Small intestine (tissue), 7 donors: ENCODE results near the gene VEGFB. TPM values are rescaled to one million over a fixed set of nuclear protein-coding genes. Genes with fewer than 3 reads are reported as not detected.

Experiments
- DNase-seq, 2 donors: peaks; one replicate each; pipeline versions ENCODE4 v3.0.0 to v3.0.0-alpha.2; 2013
- FAIRE-seq: peaks from 2 replicates; lab custom pipeline; 2012; peaks lifted over from hg19 to GRCh38; lab: Jason Lieb, UNC
- H3K27ac ChIP-seq, 3 donors: one replicate each; pipeline ENCODE4 v1.5.1; 2013; ENCODE audit warnings: low read length in 2 of 3, mild to moderate bottlenecking in 2 of 3, control low read depth in 1 of 3, inconsistent platforms in 1 of 3, low read depth in 1 of 3, moderate library complexity in 1 of 3
- H3K27me3 ChIP-seq, 3 donors: one replicate each; pipeline ENCODE4 v1.6.1; 2013; ENCODE audit warnings: low read length in 3 of 3, inconsistent platforms in 1 of 3; ENCODE audit not compliant: control insufficient read depth in 3 of 3, insufficient read depth in 3 of 3
- H3K36me3 ChIP-seq, 3 donors: one replicate each; pipeline ENCODE4 v1.6.1; 2013; ENCODE audit warnings: low read length in 3 of 3, inconsistent platforms in 1 of 3, low read depth in 1 of 3, mild to moderate bottlenecking in 1 of 3, moderate library complexity in 1 of 3; ENCODE audit not compliant: control insufficient read depth in 3 of 3, insufficient read depth in 2 of 3
- H3K4me1 ChIP-seq, 3 donors: one replicate each; pipeline ENCODE4 v1.6.1; 2013; ENCODE audit warnings: low read length in 2 of 3, inconsistent platforms in 1 of 3, low read depth in 1 of 3, mild to moderate bottlenecking in 1 of 3, moderate library complexity in 1 of 3; ENCODE audit not compliant: control insufficient read depth in 3 of 3, insufficient read depth in 2 of 3
- H3K4me3 ChIP-seq, 3 donors: one replicate each; pipeline ENCODE4 v1.5.1; 2013; ENCODE audit warnings: low read length in 3 of 3, control low read depth in 1 of 3, inconsistent platforms in 1 of 3, low read depth in 1 of 3, mild to moderate bottlenecking in 1 of 3, moderate library complexity in 1 of 3
- H3K9me3 ChIP-seq, 2 donors: one replicate each; pipeline ENCODE4 v1.6.1; 2013; ENCODE audit warnings: low read depth in 1 of 2, low read length in 1 of 2; ENCODE audit not compliant: control insufficient read depth in 2 of 2, insufficient read depth in 1 of 2
- WGBS, 3 donors: extraction: QIAGEN DNeasy Blood & Tissue Kit; methylation state at CpG; one replicate each; pipeline ENCODE4 v1.1.7; 2013; 5-methylcytosine and 5-hydroxymethylcytosine counted together
- polyA plus RNA-seq, 4 donors: library from polyadenylated mRNA; stranded (reverse) in 3 of 4; unstranded in 1 of 4; fragments of 200-250 nt in 3 of 4; fragments of 120-200 nt in 1 of 4; gene quantifications; one replicate each; pipeline versions ENCODE4 v1.2.1 to v1.2.3, GENCODE V29; 2013
- donor health status: healthy with polysubstance abuse.
- donor health status: control.
- donor health status: control.
- donor health status: Bipolar disorder and iron deficiency.
- donor health status: healthy.

The VEGFB gene
- polyA plus RNA-seq, 4 donors = 34.8 to 109 (median 48.1) TPM

DNA sequence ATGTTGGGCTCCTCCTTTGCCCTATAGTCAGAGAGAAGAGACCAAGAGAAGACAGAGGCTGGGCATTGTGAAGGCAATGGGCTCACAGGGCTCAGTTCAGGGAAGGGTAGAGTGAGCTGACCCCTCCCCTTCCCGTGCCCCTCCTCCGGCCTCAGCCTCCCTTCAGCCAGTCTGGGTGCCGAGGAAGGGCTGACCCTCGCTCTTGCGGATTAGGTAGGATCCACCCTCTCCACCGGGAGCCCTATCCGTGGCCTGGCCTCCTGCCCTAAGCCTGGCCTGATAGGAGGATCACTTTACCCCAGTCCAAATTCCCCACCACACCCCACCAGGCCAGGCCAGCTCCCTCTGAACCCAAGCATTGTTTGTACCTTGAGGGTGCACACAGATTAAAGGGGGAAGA is 14.2 kb downstream of the VEGFB start:
- H3K27me3 ChIP-seq = no peaks in the 10 kb centered on the region
- H3K4me3 ChIP-seq = peak overlapping the region in 1 of 3 donors; percentile 10
- WGBS, 3 donors = 9 to 63% (median 43%) methylated on average over 6 to 7 of the region's 7 CpGs
- peaks cover 0 to 47% (median 3%) of the 10 kb centered on the region in 3 donors for H3K4me1 ChIP-seq
- H3K9me3 ChIP-seq = no peaks in the 10 kb centered on the region
- H3K36me3 ChIP-seq = peaks cover 0 to 35% (median 5%) of the 10 kb centered on the region in 3 donors
- FAIRE-seq = no peak
- peak overlapping the region in 2 of 3 donors; percentile 43 to 82 for H3K27ac ChIP-seq
- peak in 1 of 2 donors; percentile 58 for DNase-seq

DNA sequence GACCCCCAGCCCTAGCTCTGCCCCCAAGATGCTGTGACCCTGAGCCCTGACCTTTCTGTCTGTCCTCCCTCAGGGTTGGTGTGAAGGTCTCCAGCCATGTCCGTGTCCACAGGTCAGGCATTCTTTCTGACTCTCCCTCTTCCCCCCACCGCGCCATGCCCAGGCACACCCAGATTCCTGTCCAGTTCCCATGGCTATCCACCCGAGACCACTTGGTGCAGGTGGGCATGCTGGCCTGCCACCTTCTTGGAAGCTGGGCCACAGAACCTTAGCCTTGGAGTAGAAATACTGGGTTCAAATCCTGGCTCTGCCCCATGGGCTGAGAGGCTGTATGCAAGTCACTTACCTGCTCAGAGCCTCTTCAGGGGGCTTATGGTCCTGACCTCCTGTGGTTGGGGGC is 14.7 kb downstream of the VEGFB start:
- FAIRE-seq (no peak), DNase-seq (no peak)
- Histone ChIP-seq H3K27ac (peak overlapping the region in 1 of 3 donors; percentile 82), H3K36me3 (peaks cover 0 to 35% (median under 1%) of the 10 kb centered on the region in 3 donors), H3K27me3 (no peaks in the 10 kb centered on the region), H3K4me1 (peaks cover 0 to 47% (median 3%) of the 10 kb centered on the region in 3 donors), H3K9me3 (no peaks in the 10 kb centered on the region), H3K4me3 (no peak overlapping the region)
- 73 to 88% (median 80%) methylated on average over 4 of the region's 4 CpGs for WGBS, 3 donors

DNA sequence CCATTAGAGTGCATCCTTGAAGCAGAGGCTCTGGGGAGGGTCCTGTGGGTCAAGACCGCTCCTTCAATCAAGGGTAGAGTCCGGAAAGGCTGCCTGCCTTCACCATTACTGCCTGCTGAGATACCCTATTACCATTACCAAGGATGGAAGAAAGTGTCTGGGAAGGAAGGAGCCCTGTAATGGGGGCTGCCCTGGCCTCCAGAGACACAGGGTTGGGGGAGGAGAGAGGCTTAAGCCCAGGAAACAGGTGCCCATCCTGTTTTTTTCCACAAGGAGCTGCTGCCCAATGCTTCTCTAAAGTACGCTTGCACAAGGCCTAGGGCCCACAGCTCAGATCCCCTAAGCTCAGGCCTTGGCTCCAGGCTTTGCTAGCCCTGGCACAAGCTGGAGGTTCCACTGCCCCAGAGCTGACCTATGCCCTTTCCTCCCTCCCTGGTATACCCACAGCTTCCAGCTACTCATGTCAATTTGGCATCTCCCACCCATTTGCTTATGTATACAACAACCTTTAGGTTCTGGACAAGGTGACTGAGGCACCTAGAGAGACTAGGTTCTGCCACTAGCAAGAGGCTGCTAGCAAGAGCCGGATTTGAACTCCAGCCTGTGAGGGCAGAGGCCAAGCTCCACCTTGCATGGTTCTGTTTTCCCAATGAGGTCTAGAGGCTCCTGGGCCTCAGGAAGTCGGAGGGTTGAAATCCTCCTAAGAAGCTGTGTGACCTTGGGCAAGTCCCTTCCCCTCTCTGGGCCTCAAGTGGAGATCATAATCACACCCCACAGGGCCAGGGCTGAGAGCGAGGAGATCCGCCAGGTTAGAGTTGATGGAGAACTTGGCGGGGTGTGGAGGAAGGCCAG is 15.4 kb downstream of the VEGFB start:
- DNase-seq (peak in 1 of 2 donors; percentile 48), FAIRE-seq (no peak)
- H3K27ac ChIP-seq = peak overlapping the region in 1 of 3 donors; percentile 16
- peaks cover 2 to 35% (median 5%) of the 10 kb centered on the region in 3 donors for H3K36me3 ChIP-seq
- H3K4me1 ChIP-seq = peaks cover 0 to 47% (median 3%) of the 10 kb centered on the region in 3 donors
- no peak overlapping the region for H3K4me3 ChIP-seq
- no peaks in the 10 kb centered on the region for H3K9me3 ChIP-seq
- no peaks in the 10 kb centered on the region for H3K27me3 ChIP-seq
- 72 to 84% (median 75%) methylated on average over 8 of the region's 8 CpGs for WGBS, 3 donors

DNA sequence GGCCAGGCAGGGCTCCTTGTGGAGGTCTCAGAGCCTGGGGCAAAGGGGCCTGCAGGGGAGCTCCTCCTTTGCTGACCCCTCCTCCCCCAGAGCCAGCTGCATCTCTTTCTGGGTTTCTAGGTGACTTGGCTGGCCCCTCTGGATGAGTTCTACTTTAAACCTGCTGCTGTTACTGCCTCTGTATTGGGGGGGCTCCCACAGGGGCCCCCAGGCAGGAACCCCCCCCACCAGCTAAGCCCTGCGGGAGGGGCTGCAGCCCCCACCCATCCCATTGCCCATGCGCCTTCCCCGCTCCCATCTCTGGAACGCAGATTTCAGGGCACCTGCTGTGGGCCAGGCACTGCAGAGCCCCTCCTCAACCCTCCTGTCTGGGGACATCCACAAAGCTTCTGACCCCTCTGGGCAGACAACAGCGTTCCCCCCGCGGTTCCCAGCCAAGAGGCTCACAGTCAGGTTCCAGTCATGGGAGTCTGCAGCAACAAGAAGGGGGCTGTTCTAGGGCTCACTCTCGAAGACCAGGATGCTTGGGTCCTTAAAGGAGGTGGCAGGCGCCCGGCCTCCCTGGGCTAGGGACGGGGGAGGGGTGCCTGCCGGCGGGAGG is 16.1 kb downstream of the VEGFB start:
- Histone ChIP-seq H3K36me3 (peaks cover 5 to 35% (median 9%) of the 10 kb centered on the region in 3 donors), H3K4me1 (peaks cover 0 to 41% (median 3%) of the 10 kb centered on the region in 3 donors), H3K4me3 (peak overlapping the region in 2 of 3 donors; percentile 85 to 94), H3K27me3 (no peaks in the 10 kb centered on the region), H3K27ac (peak overlapping the region in 1 of 3 donors; percentile 85), H3K9me3 (no peaks in the 10 kb centered on the region)
- peak in 1 of 2 donors; percentile 48 for DNase-seq
- 21 to 26% (median 26%) methylated on average over 10 to 13 of the region's 13 CpGs for WGBS, 3 donors
- FAIRE-seq = no peak

DNA sequence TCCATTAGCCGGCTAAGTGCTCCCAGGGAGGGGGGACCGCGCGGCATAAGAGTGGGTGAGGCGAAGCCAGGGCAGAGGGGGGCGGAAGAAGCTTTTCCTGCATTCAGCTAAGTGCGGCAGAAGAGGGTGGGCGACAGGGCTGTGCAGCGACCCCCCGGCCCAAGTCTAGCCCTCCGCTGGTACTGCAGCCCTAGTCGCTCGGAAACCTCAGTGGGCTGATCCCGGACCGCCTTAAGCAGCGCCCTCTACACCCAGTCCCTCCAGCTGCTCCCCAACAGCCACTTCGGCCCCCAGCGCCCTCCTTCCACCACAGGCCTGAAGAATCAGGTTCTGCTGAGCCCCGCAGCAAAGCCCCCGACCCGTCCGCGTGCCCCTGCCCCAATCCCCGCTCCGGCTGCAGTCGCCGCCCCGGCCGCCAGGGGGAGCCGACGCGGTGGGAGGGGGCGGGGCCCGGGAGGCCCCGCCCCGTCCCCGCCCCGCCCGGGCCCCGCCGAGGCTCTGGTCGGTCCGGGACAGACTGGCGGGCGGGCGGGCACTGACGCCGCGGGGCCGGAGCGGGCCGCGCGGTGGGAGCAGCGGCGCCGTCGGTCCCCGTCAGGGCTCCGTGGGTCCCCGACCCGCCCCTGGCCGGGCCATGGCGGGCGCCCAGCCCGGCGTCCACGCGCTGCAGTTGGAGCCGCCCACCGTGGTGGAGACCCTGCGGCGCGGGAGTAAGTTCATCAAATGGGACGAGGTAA is 16.8 kb downstream of the VEGFB start, which contains the start of gene PLCB3:
PLCB3 (plus strand) TSS at position 515 of the 737 bp plus-strand sequence; CDS start at position 635, 120 bp downstream.
- peaks cover 0 to 38% (median 3%) of the 10 kb centered on the region in 3 donors for H3K4me1 ChIP-seq
- H3K9me3 ChIP-seq = no peaks in the 10 kb centered on the region
- H3K27me3 ChIP-seq = no peaks in the 10 kb centered on the region
- H3K36me3 ChIP-seq = peaks cover 7 to 37% (median 14%) of the 10 kb centered on the region in 3 donors
- 0 to 1% (median 1%) methylated on average over 62 to 75 of the region's 75 CpGs for WGBS, 3 donors
- peak within 1 kb of the TSS; percentile 61 to 94 (median 85) for H3K4me3 ChIP-seq
- FAIRE-seq (no peak), DNase-seq (peak; percentile 59 to 68)
- peak within 1 kb of the TSS; percentile 93 to 99 (median 96) for H3K27ac ChIP-seq

DNA sequence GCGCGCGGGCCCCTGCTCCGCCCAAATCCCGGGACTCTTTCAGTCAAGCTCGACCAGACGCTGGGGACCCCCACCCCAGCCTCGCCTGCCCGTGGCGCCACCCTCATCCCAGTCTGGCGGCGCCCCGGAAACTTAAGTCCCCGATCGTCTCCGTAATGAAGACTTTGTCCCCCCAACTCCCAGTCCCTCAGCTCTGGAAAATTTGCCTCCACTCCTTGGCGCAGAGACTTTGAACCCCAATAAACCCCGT is 17.3 kb downstream of the VEGFB start:
- FAIRE-seq = no peak
- H3K4me1 ChIP-seq = peaks cover 0 to 38% (median 3%) of the 10 kb centered on the region in 3 donors
- peak overlapping the region; percentile 61 to 94 (median 85) for H3K4me3 ChIP-seq
- H3K27me3 ChIP-seq = no peaks in the 10 kb centered on the region
- WGBS, 3 donors = 0 to 1% (median 1%) methylated on average over 17 to 18 of the region's 18 CpGs
- H3K36me3 ChIP-seq = peaks cover 7 to 42% (median 16%) of the 10 kb centered on the region in 3 donors
- peak in 1 of 2 donors; percentile 90 for DNase-seq
- no peaks in the 10 kb centered on the region for H3K9me3 ChIP-seq
- H3K27ac ChIP-seq = peak overlapping the region; percentile 93 to 99 (median 96)

DNA sequence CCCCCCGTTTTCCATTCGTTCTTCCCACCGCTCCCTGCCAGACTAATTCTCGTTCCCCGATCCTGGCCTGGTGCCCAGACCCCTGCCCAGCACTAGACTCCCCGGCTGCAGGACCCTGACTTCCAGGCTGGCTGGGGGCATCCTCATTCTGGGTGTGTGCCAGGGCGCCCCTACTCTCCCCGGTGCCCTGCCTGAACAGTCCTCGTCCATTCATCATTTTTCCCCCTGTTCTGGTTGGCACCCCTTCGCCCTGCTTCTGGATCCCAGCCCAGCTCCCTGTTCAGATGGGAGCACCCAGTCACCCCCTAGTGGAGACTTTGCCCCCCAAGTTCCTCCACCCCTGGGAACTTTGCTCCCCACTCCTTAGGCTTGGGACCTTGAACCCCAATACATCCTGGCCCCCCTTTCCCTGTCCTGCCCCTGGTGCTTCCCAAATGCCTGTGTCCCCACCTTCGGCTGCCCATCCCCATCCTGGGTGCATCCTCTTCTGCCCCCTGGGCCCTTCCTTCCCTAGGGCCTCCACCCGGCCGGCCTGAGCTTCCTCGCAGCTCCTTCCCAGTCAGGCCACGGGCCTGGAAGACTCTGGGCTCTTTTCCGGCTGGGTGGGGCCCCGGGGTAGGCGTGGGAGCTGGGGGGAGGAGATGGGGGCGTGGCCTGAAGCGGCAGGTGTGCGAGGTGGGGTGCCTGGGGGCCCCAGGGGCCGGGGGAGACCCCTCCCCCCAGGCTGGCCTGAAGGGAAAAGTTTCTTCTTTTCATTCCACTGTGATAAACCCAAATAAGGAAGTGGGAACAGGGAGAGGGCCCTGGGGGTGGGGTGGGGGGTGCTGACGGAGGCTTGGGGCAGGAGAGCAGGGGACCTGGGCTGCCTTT is 17.9 kb downstream of the VEGFB start:
- FAIRE-seq (no peak), DNase-seq (peak; percentile 91 to 95)
- Histone ChIP-seq H3K4me1 (peaks cover 0 to 38% (median 3%) of the 10 kb centered on the region in 3 donors), H3K4me3 (peak overlapping the region; percentile 61 to 94 (median 85)), H3K9me3 (no peaks in the 10 kb centered on the region), H3K27ac (peak overlapping the region; percentile 93 to 99 (median 96)), H3K36me3 (peaks cover 7 to 47% (median 17%) of the 10 kb centered on the region in 3 donors), H3K27me3 (no peaks in the 10 kb centered on the region)
- 2 to 5% (median 4%) methylated on average over 21 to 23 of the region's 23 CpGs for WGBS, 3 donors
